ENCODE results near the gene MAPKAP1. TPM values are rescaled to one million over a fixed set of nuclear protein-coding genes. Genes with fewer than 3 reads are reported as not detected.
A peak's percentile ranks its signal among the peaks of the same experiment; 100 is the strongest.

The MAPKAP1 gene
- total and polyA plus RNA-seq, 2 experiments from 2014 or later: 68.5 to 74.5 TPM

DNA sequence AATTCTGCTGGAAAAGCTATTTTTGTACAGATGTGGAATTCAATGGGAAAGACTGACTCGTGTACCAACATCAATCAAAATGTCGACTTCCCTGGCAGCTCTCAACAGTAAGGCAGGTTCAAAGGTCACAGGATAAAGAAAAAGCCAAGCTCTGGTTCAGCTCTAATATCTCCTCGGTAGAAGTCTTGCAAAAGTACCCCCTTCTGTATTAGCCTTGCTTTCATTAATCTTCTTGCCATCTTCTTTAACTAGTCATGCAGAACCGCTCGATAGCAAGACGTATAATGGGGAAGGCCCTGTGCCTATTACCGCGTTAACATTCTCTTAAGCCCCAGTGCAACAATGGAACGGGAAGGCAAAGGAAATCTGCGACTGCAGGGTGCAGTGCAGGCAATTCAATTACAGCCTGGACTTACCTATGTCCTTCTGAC, 244.1 kb downstream of the MAPKAP1 start:
- TF ChIP-seq EZH2 (IDR thresholded peaks at IDR 0.05; ENCODE audit: insufficient read depth, poor library complexity, severe bottlenecking): no peak
- TF ChIP-seq EZH2phosphoT487 (IDR thresholded peaks at IDR 0.05; ENCODE audit: insufficient read depth, low read depth): no peak

GRCh38 chr9:125461636-125462190, 245.3 kb downstream of the MAPKAP1 start:
- Histone ChIP-seq H3K9me3 (ENCODE audit: low read depth) (no peaks in the 10 kb centered on the region), H3K9ac (no peak overlapping the region), H3K27ac (no peak overlapping the region), H3F3A (ENCODE audit: insufficient read depth) (no peaks in the 10 kb centered on the region), H3K4me1 (ENCODE audit: insufficient read depth) (peaks cover 5% of the 10 kb centered on the region; the same call in 1 of the 2 replicates), H3K4me2 (ENCODE audit: unreplicated experiment) (no peak overlapping the region), H2AFZ (no peak overlapping the region), H4K20me1 (ENCODE audit: insufficient read depth) (no peaks in the 10 kb centered on the region), H3K4me3 (no peak overlapping the region), H3K27me3 (replicated peaks; ENCODE audit: insufficient read depth) (no peaks in the 10 kb centered on the region), H3K9me2 (ENCODE audit: insufficient read depth) (no peaks in the 10 kb centered on the region), H3K36me3 (ENCODE audit: low read depth) (peaks cover 4% of the 10 kb centered on the region), H3K79me2 (ENCODE audit: insufficient read depth) (no peaks in the 10 kb centered on the region)
- in situ Hi-C loops (cut with MboI): no loop called here
- TF ChIP-seq EZH2phosphoT487 (IDR thresholded peaks at IDR 0.05; ENCODE audit: insufficient read depth, low read depth) (no peak), EZH2 (IDR thresholded peaks at IDR 0.05; ENCODE audit: insufficient read depth, poor library complexity, severe bottlenecking) (no peak)
- DNase-seq: no peak
- WGBS, 2 experiments (ENCODE audit: low coverage in 1 of 2, low lambda C conversion rate in 2 of 2, missing lambda C conversion rate in 2 of 2): 93 to 94% methylated on average over 8 of the region's 8 CpGs

More for the DNA sequence above, 244.1 kb downstream of the MAPKAP1 start:
- Histone ChIP-seq H3K9ac (no peak overlapping the region), H3K4me2 (ENCODE audit: unreplicated experiment) (no peak overlapping the region), H3K36me3 (ENCODE audit: low read depth) (peaks cover 2% of the 10 kb centered on the region), H2AFZ (no peak overlapping the region), H3K4me1 (ENCODE audit: insufficient read depth) (peaks cover 5% of the 10 kb centered on the region; the same call in 1 of the 2 replicates), H3F3A (ENCODE audit: insufficient read depth) (no peaks in the 10 kb centered on the region), H4K20me1 (ENCODE audit: insufficient read depth) (no peaks in the 10 kb centered on the region), H3K79me2 (ENCODE audit: insufficient read depth) (no peaks in the 10 kb centered on the region), H3K9me3 (ENCODE audit: low read depth) (no peaks in the 10 kb centered on the region), H3K27ac (no peak overlapping the region), H3K9me2 (ENCODE audit: insufficient read depth) (no peaks in the 10 kb centered on the region), H3K4me3 (no peak overlapping the region), H3K27me3 (replicated peaks; ENCODE audit: insufficient read depth) (no peaks in the 10 kb centered on the region)
- no peak for DNase-seq
- in situ Hi-C loops (cut with MboI): no loop called here
- 87 to 89% methylated on average over 10 of the region's 10 CpGs for WGBS, 2 experiments (ENCODE audit: low coverage in 1 of 2, low lambda C conversion rate in 2 of 2, missing lambda C conversion rate in 2 of 2)

- TF ChIP-seq EZH2phosphoT487 (IDR thresholded peaks at IDR 0.05; ENCODE audit: insufficient read depth, low read depth) (no peak), EZH2 (IDR thresholded peaks at IDR 0.05; ENCODE audit: insufficient read depth, poor library complexity, severe bottlenecking) (no peak)
- DNase-seq: peak; percentile 45
- Histone ChIP-seq H2AFZ (no peak overlapping the region), H3K9me2 (ENCODE audit: insufficient read depth) (no peaks in the 10 kb centered on the region), H3K9me3 (ENCODE audit: low read depth) (no peaks in the 10 kb centered on the region), H3K4me1 (ENCODE audit: insufficient read depth) (peaks cover 5% of the 10 kb centered on the region; the same call in 1 of the 2 replicates), H4K20me1 (ENCODE audit: insufficient read depth) (no peaks in the 10 kb centered on the region), H3K27me3 (replicated peaks; ENCODE audit: insufficient read depth) (no peaks in the 10 kb centered on the region), H3K4me3 (no peak overlapping the region), H3F3A (ENCODE audit: insufficient read depth) (no peaks in the 10 kb centered on the region), H3K27ac (no peak overlapping the region), H3K9ac (no peak overlapping the region), H3K79me2 (ENCODE audit: insufficient read depth) (no peaks in the 10 kb centered on the region), H3K4me2 (ENCODE audit: unreplicated experiment) (no peak overlapping the region), H3K36me3 (ENCODE audit: low read depth) (peaks cover 8% of the 10 kb centered on the region)
- WGBS, 2 experiments (ENCODE audit: low coverage in 1 of 2, low lambda C conversion rate in 2 of 2, missing lambda C conversion rate in 2 of 2): 72 to 78% methylated on average over 8 of the region's 8 CpGs
- in situ Hi-C loops (cut with MboI): no loop called here
Observed at GRCh38 chr9:125460883-125461635, 245.9 kb downstream of the MAPKAP1 start.

DNA sequence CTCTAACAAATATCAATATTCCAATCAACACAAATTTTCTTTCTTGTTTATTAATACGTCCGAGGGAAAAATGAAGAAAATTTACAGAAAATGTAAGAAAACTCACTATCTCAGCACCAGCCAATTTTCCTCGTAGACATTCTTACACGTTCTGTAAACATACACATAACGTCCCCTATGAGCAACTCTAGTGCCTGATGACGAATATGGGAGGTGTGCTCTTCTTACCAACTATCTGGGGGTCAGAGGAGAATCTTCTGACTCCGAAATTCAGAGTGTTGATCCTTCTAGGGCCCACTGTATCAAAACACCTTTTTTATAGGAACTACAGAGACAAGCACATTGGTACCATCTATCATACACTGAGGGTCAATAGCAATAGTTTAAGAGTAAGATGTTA, 246.7 kb downstream of the MAPKAP1 start:
- 96 to 97% methylated on average over 7 of the region's 7 CpGs for WGBS, 2 experiments (ENCODE audit: low coverage in 1 of 2, low lambda C conversion rate in 2 of 2, missing lambda C conversion rate in 2 of 2)
- no peak overlapping the region for H3K4me3 ChIP-seq

More for the DNA sequence above, 246.7 kb downstream of the MAPKAP1 start:
- H3K79me2 ChIP-seq (ENCODE audit: insufficient read depth): no peaks in the 10 kb centered on the region
- H3K4me2 ChIP-seq (ENCODE audit: unreplicated experiment): no peak overlapping the region
- no peak for DNase-seq
- H3K27me3 ChIP-seq (replicated peaks; ENCODE audit: insufficient read depth): no peaks in the 10 kb centered on the region
- H4K20me1 ChIP-seq (ENCODE audit: insufficient read depth): no peaks in the 10 kb centered on the region
- TF ChIP-seq EZH2 (IDR thresholded peaks at IDR 0.05; ENCODE audit: insufficient read depth, poor library complexity, severe bottlenecking): no peak
- TF ChIP-seq EZH2phosphoT487 (IDR thresholded peaks at IDR 0.05; ENCODE audit: insufficient read depth, low read depth): no peak
- H2AFZ ChIP-seq: no peak overlapping the region
- peaks cover 12% of the 10 kb centered on the region for H3K36me3 ChIP-seq (ENCODE audit: low read depth)
- H3K4me1 ChIP-seq (ENCODE audit: insufficient read depth): peaks cover 5% of the 10 kb centered on the region; the same call in 1 of the 2 replicates
- H3K27ac ChIP-seq: no peak overlapping the region
- in situ Hi-C loops (cut with MboI): no loop called here
- H3K9ac ChIP-seq: no peak overlapping the region
- no peaks in the 10 kb centered on the region; the same call in 1 of the 2 replicates for H3F3A ChIP-seq (ENCODE audit: insufficient read depth)
- no peaks in the 10 kb centered on the region for H3K9me3 ChIP-seq (ENCODE audit: low read depth)
- H3K9me2 ChIP-seq (ENCODE audit: insufficient read depth): no peaks in the 10 kb centered on the region

All from GM23248 (cell line).